HUES64 (cell line): ENCODE results near the gene IKBIP.
A peak's percentile ranks its signal among the peaks of the same experiment; 100 is the strongest.
"Not testable (repeated sequence)": the region's sequence is repeated elsewhere in the genome, so short reads cannot be mapped to it uniquely, and the experiment has no call there.

ENCODE experiments used
- H3K27ac ChIP-seq: 2 replicates; pipeline ENCODE4 v1.7.0; 2013; ENCODE audit warnings: low read depth, low read length, inconsistent platforms
- H3K27me3 ChIP-seq: 2 replicates; pipeline ENCODE4 v1.6.1; 2013; ENCODE audit warnings: mild to moderate bottlenecking, low read length; ENCODE audit not compliant: insufficient read depth
- H3K36me3 ChIP-seq: 2 replicates; pipeline ENCODE4 v1.6.1; 2013; ENCODE audit warnings: mild to moderate bottlenecking, low read length; ENCODE audit not compliant: insufficient read depth
- H3K4me1 ChIP-seq: 2 replicates; pipeline ENCODE4 v1.6.1; 2013; ENCODE audit warnings: mild to moderate bottlenecking, low read length, moderate library complexity; ENCODE audit not compliant: insufficient read depth
- H3K4me3 ChIP-seq: 2 replicates; pipeline ENCODE4 v1.5.1; 2013; ENCODE audit warnings: mild to moderate bottlenecking, low read length, moderate library complexity
- H3K9ac ChIP-seq: 2 replicates; pipeline ENCODE4 v1.6.1; 2013; ENCODE audit warnings: mild to moderate bottlenecking, low read depth, low read length
- H3K9me3 ChIP-seq: 2 replicates; pipeline ENCODE4 v1.6.1; 2013; ENCODE audit warnings: low read depth, low read length; ENCODE audit not compliant: insufficient read depth
- WGBS: fragments of 150-250, 120-280 bp; methylation state at CpG from one replicate; pipeline ENCODE4 v1.1.7; 2013; ENCODE audit warnings: missing lambda C conversion rate; 5-methylcytosine and 5-hydroxymethylcytosine counted together

Gene IKBIP

DNA sequence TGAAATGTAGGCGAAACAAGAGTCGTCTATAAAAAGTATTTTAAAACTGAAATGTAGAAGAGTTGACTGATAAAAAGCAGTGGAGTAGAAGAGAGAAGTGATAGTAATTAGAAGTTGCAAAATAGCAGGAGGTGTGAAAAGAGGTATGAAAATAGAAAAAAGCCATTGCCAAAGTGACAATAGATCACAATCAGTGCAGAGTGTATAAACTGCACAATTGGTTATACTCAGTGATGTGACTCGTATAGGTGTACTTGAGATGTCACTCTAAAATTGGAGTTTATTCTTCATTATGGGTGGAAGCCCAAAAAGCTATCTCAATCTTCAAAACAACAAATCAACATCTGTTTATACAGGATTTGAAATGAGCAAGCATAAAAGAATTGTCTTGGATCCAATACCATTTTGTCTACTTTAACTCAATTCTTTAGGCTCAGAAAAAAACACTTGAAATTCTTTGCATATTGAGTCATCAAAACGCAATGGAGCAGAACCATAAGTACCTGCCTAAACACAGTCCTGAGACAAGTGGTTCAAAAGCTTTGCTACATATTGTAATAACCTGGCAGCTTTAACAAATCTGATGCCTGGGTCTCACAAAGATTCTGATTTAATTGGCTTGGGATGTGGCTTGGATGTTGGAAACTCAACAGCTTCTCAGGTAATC lies 8.8 kb downstream of the IKBIP start:
- peaks cover 17% of the 10 kb centered on the region for H3K36me3 ChIP-seq

DNA sequence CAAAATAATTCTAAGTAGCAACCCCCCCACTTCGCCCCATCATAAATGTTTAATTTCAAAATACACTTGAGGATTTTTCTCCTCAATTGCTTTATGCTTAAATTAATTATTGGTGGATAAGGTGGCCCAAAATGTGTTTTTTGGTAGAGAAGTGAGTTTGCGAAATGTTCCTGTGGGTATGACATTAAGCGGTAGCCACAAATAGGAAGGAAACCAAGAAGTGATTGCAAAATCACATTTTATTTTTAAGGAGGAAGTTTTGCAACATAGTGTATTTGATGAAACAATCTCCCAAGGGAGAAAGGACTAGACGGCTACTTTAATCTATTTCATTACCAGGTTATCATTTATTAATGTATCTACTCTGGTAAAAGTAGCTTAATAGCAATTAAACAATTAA lies 25.6 kb downstream of the IKBIP start:
- no peaks in the 10 kb centered on the region for H3K27me3 ChIP-seq
- no peak overlapping the region for H3K27ac ChIP-seq
- H3K9me3 ChIP-seq, result no peaks in the 10 kb centered on the region
- no peak overlapping the region for H3K4me3 ChIP-seq
- H3K36me3 ChIP-seq, result no peaks in the 10 kb centered on the region
- 91% methylated on average over 2 of the region's 4 CpGs for WGBS
- H3K4me1 ChIP-seq, result no peaks in the 10 kb centered on the region
- H3K9ac ChIP-seq, result no peak overlapping the region

More for the DNA sequence above, 8.8 kb downstream of the IKBIP start:
- H3K9me3 ChIP-seq, result no peaks in the 10 kb centered on the region
- H3K4me1 ChIP-seq, result peaks cover 3% of the 10 kb centered on the region; the same call in 1 of the 2 replicates
- H3K27me3 ChIP-seq, result no peaks in the 10 kb centered on the region
- no peak overlapping the region for H3K27ac ChIP-seq
- no peak overlapping the region for H3K4me3 ChIP-seq
- no peak overlapping the region for H3K9ac ChIP-seq
- WGBS, result 93% methylated on average over 4 of the region's 4 CpGs

DNA sequence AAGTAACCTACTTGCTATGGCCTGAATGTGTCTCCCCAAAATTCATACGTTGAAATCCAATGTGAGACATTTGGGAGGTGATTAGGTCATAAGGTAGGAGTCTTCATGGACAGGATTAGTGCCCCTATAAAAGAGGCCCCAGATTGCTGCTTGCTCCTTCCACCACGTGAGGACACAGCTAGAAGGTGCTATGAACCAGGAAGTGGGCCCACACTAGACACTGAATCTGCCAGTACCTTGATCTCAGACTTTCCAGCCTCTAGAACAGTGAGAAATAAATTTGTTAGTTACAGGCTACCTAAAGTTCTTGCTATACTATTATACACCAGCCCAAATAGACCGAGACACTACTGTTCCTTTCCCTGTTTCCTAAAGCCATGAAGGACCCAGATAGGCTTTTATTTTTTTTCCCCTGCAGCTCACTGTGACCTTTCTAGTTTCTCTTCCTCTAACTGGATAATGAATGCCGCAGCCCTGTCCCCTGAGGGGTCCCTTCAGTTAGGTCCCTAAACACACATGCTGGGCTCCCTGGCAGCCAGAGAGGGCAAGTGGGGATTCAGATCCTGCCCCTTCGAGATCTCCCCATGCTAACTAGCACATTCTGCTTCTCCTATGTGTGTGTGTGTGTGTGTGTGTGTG lies 31.8 kb downstream of the IKBIP start:
- Histone ChIP-seq H3K4me1 (no peaks in the 10 kb centered on the region), H3K9me3 (no peaks in the 10 kb centered on the region), H3K36me3 (no peaks in the 10 kb centered on the region), H3K4me3 (no peak overlapping the region), H3K9ac (no peak overlapping the region), H3K27me3 (no peaks in the 10 kb centered on the region), H3K27ac (no peak overlapping the region)
- 87% methylated on average over 5 of the region's 5 CpGs for WGBS

DNA sequence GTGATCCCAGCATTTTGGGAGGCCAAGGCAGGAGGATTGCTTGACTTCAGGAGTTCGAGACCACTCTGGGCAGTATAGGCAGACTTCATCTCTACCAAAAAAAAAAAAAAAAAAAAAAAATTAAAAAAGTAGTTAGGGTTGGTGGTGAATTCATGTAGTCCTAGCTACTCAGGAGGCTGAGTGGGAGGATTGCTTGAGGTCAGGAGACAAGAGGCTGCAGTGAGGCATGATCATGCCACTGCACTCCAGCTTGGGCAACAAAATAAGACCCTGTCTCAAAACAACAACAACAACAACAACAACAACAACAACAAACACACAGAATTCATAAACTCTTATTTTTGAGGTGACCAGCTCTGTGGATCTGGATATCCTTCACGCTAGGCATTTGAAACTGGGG lies 34.0 kb downstream of the IKBIP start:
- no peak overlapping the region for H3K27ac ChIP-seq
- no peaks in the 10 kb centered on the region for H3K4me1 ChIP-seq
- no peak overlapping the region for H3K9ac ChIP-seq
- no peaks in the 10 kb centered on the region for H3K9me3 ChIP-seq
- 88% methylated on average over 1 of the region's 2 CpGs for WGBS
- no peaks in the 10 kb centered on the region for H3K36me3 ChIP-seq
- no peaks in the 10 kb centered on the region for H3K27me3 ChIP-seq
- no peak overlapping the region for H3K4me3 ChIP-seq

DNA sequence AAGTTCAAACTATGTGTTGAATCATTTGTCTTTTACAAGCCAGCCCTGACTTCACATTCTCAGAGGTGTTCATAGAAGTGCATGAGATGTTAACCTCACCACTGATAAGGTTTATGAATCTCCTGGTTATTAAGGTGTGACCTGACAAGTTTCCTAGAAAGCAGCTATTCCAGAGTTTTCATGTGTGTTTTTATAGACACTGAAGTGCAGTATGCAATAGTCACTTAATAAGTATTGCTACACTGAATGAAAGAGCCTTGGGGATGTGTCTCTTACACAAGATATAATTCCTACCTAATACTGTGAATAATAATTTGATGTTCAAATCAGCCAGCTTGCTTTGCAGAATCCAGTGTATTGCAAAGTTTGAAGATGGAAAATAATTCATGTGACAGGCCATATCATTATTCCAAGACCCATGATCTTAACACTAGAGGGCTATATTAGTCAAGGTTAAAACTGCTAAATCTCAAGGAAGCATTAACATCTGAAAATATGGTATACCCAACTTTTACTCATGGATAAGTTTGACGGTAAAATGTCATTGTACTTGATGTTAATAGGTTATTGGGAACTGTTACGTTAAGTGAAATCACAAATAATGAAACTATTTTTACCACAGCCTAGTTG lies 38.1 kb downstream of the IKBIP start:
- no peak overlapping the region for H3K27ac ChIP-seq
- H3K4me1 ChIP-seq, result no peaks in the 10 kb centered on the region
- WGBS, result no CpG with 5 or more reads among the region's 2 CpGs
- H3K4me3 ChIP-seq, result no peak overlapping the region
- H3K9me3 ChIP-seq, result no peaks in the 10 kb centered on the region
- H3K9ac ChIP-seq, result no peak overlapping the region
- H3K27me3 ChIP-seq, result no peaks in the 10 kb centered on the region
- peaks cover 27% of the 10 kb centered on the region for H3K36me3 ChIP-seq

DNA sequence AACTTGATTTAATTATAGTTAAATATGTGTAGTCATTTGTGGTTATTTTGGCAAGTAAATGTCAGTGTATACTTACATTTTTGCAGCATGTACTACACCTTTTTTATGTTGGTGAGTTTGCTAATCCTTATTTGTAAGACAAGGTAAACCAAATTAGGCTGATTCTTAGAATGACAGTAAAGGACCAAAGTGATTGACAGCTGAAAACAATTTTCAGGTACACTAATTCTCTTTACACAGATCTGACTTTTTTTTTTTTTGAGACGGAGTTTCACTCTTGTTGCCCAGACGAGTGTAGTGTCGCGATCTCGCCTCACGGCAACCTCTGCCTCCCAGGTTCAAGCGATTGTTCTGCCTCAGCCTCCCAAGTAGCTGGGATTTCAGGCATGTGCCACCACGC lies 42.7 kb downstream of the IKBIP start:
- Histone ChIP-seq H3K4me3 (no peak overlapping the region), H3K9ac (no peak overlapping the region), H3K27ac (no peak overlapping the region), H3K4me1 (no peaks in the 10 kb centered on the region), H3K27me3 (no peaks in the 10 kb centered on the region), H3K9me3 (no peaks in the 10 kb centered on the region), H3K36me3 (peaks cover 73% of the 10 kb centered on the region)
- 96% methylated on average over 8 of the region's 8 CpGs for WGBS

DNA sequence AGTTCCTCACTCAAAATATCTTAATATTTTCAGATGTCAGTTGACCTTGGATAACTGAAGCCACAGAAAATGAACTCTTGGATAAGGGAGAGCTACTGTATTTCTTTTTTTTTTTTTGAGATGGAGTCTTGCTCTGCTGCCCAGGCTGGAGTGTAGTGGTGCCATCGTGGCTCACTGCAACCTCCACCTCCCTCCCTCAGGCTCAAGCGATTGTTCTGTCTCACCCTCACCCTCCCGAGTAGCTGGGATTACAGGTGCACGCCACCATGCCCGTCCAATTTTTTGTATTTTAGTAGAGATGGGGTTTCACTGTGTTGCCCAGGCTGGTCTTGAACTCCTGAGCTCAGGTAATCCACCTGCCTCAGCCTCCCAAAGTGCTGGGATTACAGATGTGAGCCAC lies 47.3 kb downstream of the IKBIP start:
- 92% methylated on average over 5 of the region's 5 CpGs for WGBS
- Histone ChIP-seq H3K36me3 (peaks cover 74% of the 10 kb centered on the region), H3K4me1 (peaks cover 15% of the 10 kb centered on the region; the same call in 1 of the 2 replicates)
- H3K27me3 ChIP-seq, H3K9ac ChIP-seq, H3K27ac ChIP-seq, H3K9me3 ChIP-seq, H3K4me3 ChIP-seq: not testable (repeated sequence)

DNA sequence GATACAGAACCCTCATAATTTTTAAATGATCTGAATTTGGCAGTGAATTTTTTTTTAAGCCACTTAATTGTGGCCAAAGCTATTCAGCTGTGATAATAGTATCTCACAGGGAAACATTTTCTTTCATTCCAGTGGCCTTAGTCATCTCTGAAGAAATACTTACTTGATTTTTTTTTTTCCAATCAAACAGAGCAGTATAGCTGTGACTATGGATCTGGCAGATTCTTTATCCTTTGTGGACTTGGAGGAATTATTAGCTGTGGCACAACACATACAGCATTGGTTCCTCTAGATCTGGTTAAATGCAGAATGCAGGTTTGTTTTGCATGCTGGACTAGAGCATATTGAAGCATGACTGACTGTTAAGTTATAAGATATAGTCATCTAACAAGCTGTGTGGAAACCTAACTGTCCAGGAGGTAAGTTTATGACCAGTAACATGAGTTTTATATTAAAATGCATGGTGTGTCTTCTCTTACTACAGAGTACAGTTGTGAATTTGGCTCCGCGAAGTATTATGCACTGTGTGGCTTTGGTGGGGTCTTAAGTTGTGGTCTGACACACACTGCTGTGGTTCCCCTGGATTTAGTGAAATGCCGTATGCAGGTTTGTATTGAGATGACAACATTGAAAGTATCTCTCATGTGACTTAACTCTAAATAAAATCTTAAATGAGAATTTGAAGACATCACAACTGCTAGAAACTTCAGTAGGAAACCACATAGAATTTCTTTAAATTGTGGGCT lies 49.2 kb downstream of the IKBIP start:
- no peak overlapping the region for H3K27ac ChIP-seq
- no peaks in the 10 kb centered on the region for H3K9me3 ChIP-seq
- peak overlapping the region; percentile 79 for H3K4me3 ChIP-seq
- peaks cover 15% of the 10 kb centered on the region; the same call in 1 of the 2 replicates for H3K4me1 ChIP-seq
- peak overlapping the region; percentile 98 for H3K9ac ChIP-seq
- WGBS, result 89% methylated on average over 2 of the region's 3 CpGs
- H3K27me3 ChIP-seq, result no peaks in the 10 kb centered on the region
- H3K36me3 ChIP-seq, result peaks cover 55% of the 10 kb centered on the region

DNA sequence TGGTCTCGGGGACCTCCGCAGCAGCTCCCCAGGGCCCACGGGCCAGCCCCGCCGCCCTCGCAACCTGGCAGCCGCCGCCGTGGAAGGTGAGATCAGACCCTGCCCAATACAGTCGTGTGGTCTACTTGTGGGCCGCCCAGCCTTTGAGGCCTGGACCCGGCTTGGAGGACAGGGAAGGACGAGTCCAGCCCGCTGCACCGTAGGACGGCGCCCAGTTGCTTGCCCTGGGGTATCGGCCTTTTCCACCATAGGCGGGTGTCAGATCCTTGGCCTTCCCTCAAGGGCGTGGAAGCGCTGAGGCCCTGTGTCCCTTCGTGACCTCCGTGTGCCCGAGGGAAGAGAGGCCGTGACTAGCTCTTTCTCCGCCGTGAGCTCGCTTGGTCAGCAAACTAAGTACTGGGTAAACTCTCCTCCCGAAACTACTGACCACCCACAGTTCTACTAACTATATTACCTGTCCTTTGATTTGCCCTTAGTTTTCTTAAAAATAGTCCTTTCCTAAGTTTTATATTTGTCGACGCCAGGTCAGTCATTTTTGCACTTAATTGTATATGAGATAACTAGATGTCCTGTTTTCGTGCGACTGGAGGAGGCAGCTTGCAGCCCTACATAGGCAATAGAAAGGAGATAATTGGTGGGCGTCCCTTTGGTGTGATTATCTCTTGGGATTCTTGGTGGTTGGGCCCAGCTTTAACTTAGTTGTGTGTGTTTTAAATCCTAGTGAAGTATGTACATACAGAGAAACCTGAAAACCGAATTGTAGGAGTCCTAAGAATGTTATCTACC lies 50.3 kb downstream of the IKBIP start:
- under 1% methylated on average over 35 of the region's 35 CpGs for WGBS
- Histone ChIP-seq H3K4me3 (peak overlapping the region; percentile 79), H3K9me3 (no peaks in the 10 kb centered on the region), H3K36me3 (peaks cover 44% of the 10 kb centered on the region), H3K27me3 (no peaks in the 10 kb centered on the region), H3K9ac (peak overlapping the region; percentile 98), H3K27ac (peak overlapping the region; percentile 90), H3K4me1 (peaks cover 15% of the 10 kb centered on the region; the same call in 1 of the 2 replicates)

DNA sequence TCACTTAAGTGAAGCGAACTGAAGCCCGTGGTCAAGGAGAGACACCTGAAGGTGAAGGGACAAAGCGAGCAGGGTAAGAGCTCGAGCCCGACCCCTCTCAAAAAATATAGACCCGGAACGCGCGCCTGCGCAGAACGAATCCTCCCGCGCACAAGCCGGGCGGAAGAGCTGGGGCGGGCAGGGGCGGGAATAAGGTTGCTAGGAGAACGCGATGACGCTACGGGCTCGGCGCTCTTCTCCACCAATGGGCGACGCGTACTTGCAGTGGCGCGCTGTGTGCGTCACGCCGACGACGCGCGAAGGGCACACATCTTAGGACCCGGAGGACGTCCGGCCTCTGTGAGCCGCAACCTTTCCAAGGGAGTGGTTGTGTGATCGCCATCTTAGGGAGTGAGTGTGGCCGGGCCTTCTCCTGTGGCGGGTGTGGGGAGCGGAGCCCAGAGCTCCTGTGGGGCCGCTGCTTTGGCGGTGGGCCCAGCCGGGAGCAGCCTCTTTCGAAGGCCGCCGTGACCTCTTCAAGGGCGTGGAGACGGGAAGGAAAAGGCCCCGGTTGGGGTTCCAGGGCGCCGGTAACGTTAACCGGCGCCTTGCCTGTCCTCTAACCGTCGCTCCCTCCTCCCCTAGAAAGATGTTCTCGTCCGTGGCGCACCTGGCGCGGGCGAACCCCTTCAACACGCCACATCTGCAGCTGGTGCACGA lies 51.1 kb downstream of the IKBIP start, which contains the start of gene SLC25A3:
Gene SLC25A3 (plus strand): TSS at position 336 of the 699 bp plus-strand sequence. CDS start 293 bp downstream, at position 629.
- Histone ChIP-seq H3K27ac (peak within 1 kb of the TSS; percentile 90), H3K4me3 (peak within 1 kb of the TSS; percentile 79), H3K9ac (peak within 1 kb of the TSS; percentile 98), H3K36me3 (peaks cover 36% of the 10 kb centered on the region), H3K4me1 (peaks cover 15% of the 10 kb centered on the region; the same call in 1 of the 2 replicates), H3K9me3 (no peaks in the 10 kb centered on the region), H3K27me3 (no peaks in the 10 kb centered on the region)
- WGBS, result under 1% methylated on average over 67 of the region's 67 CpGs
